GM18951 (cell line): ENCODE data around the gene UHRF2.

Experiments used
- POLR2A ChIP-seq: IDR thresholded peaks from 4 replicates; pipeline ENCODE4 v1.6.1; 2011; ENCODE audit warnings: mild to moderate bottlenecking; ENCODE audit not compliant: insufficient read length, insufficient read depth; ENCODE audit errors: extremely low read depth
- in situ Hi-C: fragments of 300-500 bp; cut with MboI; formaldehyde crosslinking; loops from one replicate; pipeline ENCODE4 v1.12.0; 2022; ENCODE audit warnings: low sequenced_read_pairs, mixed read lengths, inconsistent platforms; ENCODE audit not compliant: unreplicated experiment

Gene UHRF2

GRCh38 chr9:6484210-6484609 lies 71.2 kb downstream of the UHRF2 start:
- in situ Hi-C loops, result loop anchor here (25.0 kb wide), 1 partner anchor 122 kb away; no protein-coding TSS in a partner anchor
- TF ChIP-seq POLR2A, result no peak

- no peak for TF ChIP-seq POLR2A
- in situ Hi-C loops, result loop anchor here (25.0 kb wide), 1 partner anchor 126 kb away; no protein-coding TSS in a partner anchor
Observed at GRCh38 chr9:6488395-6488794, 75.4 kb downstream of the UHRF2 start.

- no peak for TF ChIP-seq POLR2A
- in situ Hi-C loops, result loop anchor here (25.0 kb wide), 1 partner anchor 127 kb away; no protein-coding TSS in a partner anchor
Observed at GRCh38 chr9:6489099-6489498, 76.1 kb downstream of the UHRF2 start.

- no peak for TF ChIP-seq POLR2A
- in situ Hi-C loops, result loop anchor here (25.0 kb wide), 1 partner anchor 129 kb away; no protein-coding TSS in a partner anchor
Observed at GRCh38 chr9:6490863-6491262, 77.9 kb downstream of the UHRF2 start.

GRCh38 chr9:6495466-6495865 lies 82.5 kb downstream of the UHRF2 start:
- in situ Hi-C loops, result loop anchor here (25.0 kb wide), 1 partner anchor 133 kb away; no protein-coding TSS in a partner anchor

GRCh38 chr9:6498982-6499381 lies 86.0 kb downstream of the UHRF2 start:
- TF ChIP-seq POLR2A, result no peak
- in situ Hi-C loops, result loop anchor here (25.0 kb wide), 1 partner anchor 137 kb away; no protein-coding TSS in a partner anchor

More at GRCh38 chr9:6495466-6495865, 82.5 kb downstream of the UHRF2 start:
- no peak for TF ChIP-seq POLR2A

- TF ChIP-seq POLR2A, result no peak
- in situ Hi-C loops, result no loop called here
Observed at GRCh38 chr9:6501526-6502210, 88.7 kb downstream of the UHRF2 start.

GRCh38 chr9:6502399-6502798 lies 89.4 kb downstream of the UHRF2 start:
- no peak for TF ChIP-seq POLR2A
- in situ Hi-C loops, result no loop called here

GRCh38 chr9:6506571-6506970 lies 93.6 kb downstream of the UHRF2 start:
- in situ Hi-C loops, result no loop called here

GRCh38 chr9:6512085-6512657 lies 99.2 kb downstream of the UHRF2 start:
- TF ChIP-seq POLR2A, result no peak
- in situ Hi-C loops, result no loop called here

More at GRCh38 chr9:6506571-6506970, 93.6 kb downstream of the UHRF2 start:
- no peak for TF ChIP-seq POLR2A

GRCh38 chr9:6522263-6522662 lies 109.3 kb downstream of the UHRF2 start:
- TF ChIP-seq POLR2A, result no peak
- in situ Hi-C loops, result no loop called here

GRCh38 chr9:6525326-6526045 lies 112.5 kb downstream of the UHRF2 start:
- TF ChIP-seq POLR2A, result no peak
- in situ Hi-C loops, result no loop called here

- TF ChIP-seq POLR2A, result no peak
- in situ Hi-C loops, result no loop called here
Observed at GRCh38 chr9:6535594-6535993, 122.6 kb downstream of the UHRF2 start.
